Activated T-cell treated with anti-CD3 and anti-CD28 coated beads, Interleukin-2, amount 50 U/mL, for 72 hours (primary cell): Measurements from ENCODE around the gene ZNF593OS. TPM values are rescaled to one million over a fixed set of nuclear protein-coding genes. Genes with fewer than 3 reads are reported as not detected.
A peak's percentile ranks its signal among the peaks of the same experiment; 100 is the strongest.

Experiments used
- ATAC-seq, 2 donors: fragments of 150-1000 bp; cut with Tn5 transposase; replicated peaks in 1 of 2; 2 replicates each; pipeline ENCODE4 v1.10.0; 2021; ENCODE audit warnings: moderate library complexity in 2 of 2, mild to moderate bottlenecking in 1 of 2
- DNase-seq, 2 donors: peaks; one replicate each; pipeline ENCODE4 v3.0.0; 2021 to 2022; ENCODE audit warnings: mixed read lengths in 1 of 2
- H3K27ac Mint-ChIP-seq: one replicate; pipeline ENCODE4 v1.8.0; 2022; ENCODE audit warnings: mild to moderate bottlenecking, moderate library complexity, mixed read lengths
- H3K27me3 Mint-ChIP-seq: one replicate; pipeline ENCODE4 v1.8.0; 2022; ENCODE audit warnings: low read depth, mixed read lengths
- H3K36me3 Mint-ChIP-seq, 2 donors: one replicate each; pipeline ENCODE4 v1.8.0; 2022; ENCODE audit warnings: mixed read lengths in 2 of 2, mild to moderate bottlenecking in 1 of 2; ENCODE audit not compliant: insufficient read depth in 2 of 2
- H3K4me1 Mint-ChIP-seq: one replicate; pipeline ENCODE4 v1.8.0; 2022; ENCODE audit warnings: low read depth, mixed read lengths
- H3K4me3 Mint-ChIP-seq, 2 donors: one replicate each; pipeline ENCODE4 v1.8.0; 2022; ENCODE audit warnings: mild to moderate bottlenecking in 2 of 2, mixed read lengths in 2 of 2, moderate library complexity in 2 of 2
- H3K9me3 Mint-ChIP-seq, 2 donors: one replicate each; pipeline ENCODE4 v1.8.0; 2022; ENCODE audit warnings: mixed read lengths in 2 of 2
- total RNA-seq, 2 donors: library from RNA; stranded (reverse); gene quantifications; one replicate each; pipeline ENCODE4 v1.2.3, GENCODE V29; 2022

Gene ZNF593OS
- total RNA-seq, 2 donors from 2014 or later = not detected

DNA sequence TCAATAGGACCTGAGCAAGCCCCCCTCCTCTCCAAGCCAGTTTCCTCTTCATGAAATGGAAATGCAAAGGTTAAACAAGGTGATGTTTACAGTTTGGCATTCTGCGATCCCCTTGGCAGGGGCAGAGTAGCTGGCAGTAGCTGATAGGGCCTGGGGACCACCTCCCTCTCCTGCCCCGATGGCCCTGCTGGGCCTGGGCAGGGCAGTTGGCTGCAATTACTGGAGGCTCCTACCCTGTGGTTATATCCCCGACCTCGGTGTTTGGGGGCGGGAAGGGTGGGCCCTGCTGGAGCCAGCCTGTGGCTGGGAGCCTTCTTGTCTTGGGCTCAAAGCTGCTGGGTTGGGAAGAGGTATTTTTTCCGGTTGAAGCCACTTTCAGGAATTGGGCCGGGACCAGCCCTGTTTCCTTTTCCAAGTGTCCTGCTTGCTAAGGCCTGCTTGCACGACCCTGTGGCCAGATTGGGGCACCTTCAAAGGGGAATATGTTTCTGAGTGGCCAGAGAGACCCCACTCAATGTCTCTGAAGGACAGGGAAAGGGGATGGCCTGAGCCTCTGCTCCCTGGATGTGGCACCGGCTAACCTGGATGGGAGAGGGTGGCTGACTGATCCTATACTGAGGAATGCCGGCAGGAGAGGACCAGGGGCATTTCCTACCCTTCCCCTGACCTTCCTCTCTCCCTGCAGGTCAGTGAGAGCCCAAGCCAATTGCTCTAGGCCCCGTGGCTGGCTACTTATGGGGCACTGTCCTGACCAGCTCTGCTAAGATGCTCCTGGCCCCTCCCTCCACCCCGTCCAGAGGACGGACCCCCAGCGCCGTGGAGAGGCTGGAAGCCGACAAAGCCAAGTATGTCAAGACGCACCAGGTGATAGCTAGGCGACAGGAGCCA lies 10.9 kb downstream of the ZNF593OS start:
- Mint-ChIP-seq H3K27me3 (peaks cover 56% of the 10 kb centered on the region), H3K4me3 (peak overlapping the region; percentile 45 to 54), H3K9me3 (no peaks in the 10 kb centered on the region), H3K4me1 (peaks cover 23% of the 10 kb centered on the region), H3K27ac (no peak overlapping the region), H3K36me3 (no peaks in the 10 kb centered on the region)
- ATAC-seq (no peak), DNase-seq (no peak)

- Mint-ChIP-seq H3K27me3 (peaks cover 60% of the 10 kb centered on the region), H3K4me3 (no peak overlapping the region), H3K4me1 (peaks cover 12% of the 10 kb centered on the region), H3K9me3 (no peaks in the 10 kb centered on the region), H3K36me3 (no peaks in the 10 kb centered on the region), H3K27ac (no peak overlapping the region)
- no peak for ATAC-seq
- no peak for DNase-seq
These were observed 11.9 kb downstream of the ZNF593OS start for GRCh38 chr1:26159743-26160039.

- Mint-ChIP-seq H3K9me3 (no peaks in the 10 kb centered on the region), H3K36me3 (no peaks in the 10 kb centered on the region), H3K4me1 (peaks cover 9% of the 10 kb centered on the region), H3K27me3 (peaks cover 58% of the 10 kb centered on the region), H3K4me3 (no peak within 1 kb of the TSS), H3K27ac (no peak within 1 kb of the TSS)
- no peak for DNase-seq
- ATAC-seq = no peak
These were observed 12.5 kb downstream of the ZNF593OS start, which contains the start of gene FAM110D for GRCh38 chr1:26158908-26159742. TSS of gene FAM110D (plus strand) at chr1:26159079. CDS start at chr1:26161292, 2,213 bp downstream.

GRCh38 chr1:26158271-26158907 lies 13.2 kb downstream of the ZNF593OS start:
- H3K27ac Mint-ChIP-seq = no peak overlapping the region
- H3K27me3 Mint-ChIP-seq = peaks cover 58% of the 10 kb centered on the region
- no peak overlapping the region for H3K4me3 Mint-ChIP-seq
- DNase-seq (no peak), ATAC-seq (no peak)
- H3K4me1 Mint-ChIP-seq = peaks cover 9% of the 10 kb centered on the region
- no peaks in the 10 kb centered on the region for H3K36me3 Mint-ChIP-seq
- H3K9me3 Mint-ChIP-seq = no peaks in the 10 kb centered on the region

DNA sequence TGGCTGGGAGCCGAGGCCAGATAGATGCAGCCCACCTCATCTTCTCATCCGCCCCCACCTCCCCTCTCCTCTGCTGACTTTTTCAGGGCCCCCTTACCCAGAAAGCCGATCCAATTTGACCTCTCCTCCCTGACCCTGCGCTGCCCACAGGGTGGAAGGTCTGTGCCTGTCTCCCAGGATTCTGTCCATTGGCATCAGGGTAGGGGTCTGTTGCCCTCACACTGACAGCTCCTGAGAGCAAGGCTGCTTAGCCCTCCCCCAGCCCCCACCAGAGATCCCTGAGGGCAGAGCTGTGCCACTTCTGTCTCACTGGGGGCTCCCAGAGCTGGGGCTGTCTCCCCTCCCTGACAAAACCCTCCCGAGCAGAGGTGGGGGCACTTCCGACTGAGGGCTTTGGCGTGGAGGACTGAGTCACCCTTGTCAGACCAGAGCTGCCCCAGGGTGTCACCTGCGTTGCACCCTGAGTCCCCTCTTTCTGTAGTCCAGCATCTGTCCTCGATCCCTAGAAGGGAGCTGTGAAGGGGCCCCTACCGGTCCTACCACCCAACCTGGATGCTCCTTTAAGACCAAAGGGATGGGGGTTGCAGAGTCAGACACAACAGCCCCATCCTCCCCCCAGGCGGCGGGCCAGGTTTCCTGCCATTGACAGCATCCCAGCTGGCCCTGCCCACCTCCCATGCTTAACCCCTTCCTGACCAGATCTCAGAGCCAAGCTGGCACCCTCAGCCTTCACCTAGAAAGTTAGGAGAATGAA lies 15.2 kb downstream of the ZNF593OS start:
- no peaks in the 10 kb centered on the region for H3K9me3 Mint-ChIP-seq
- H3K27me3 Mint-ChIP-seq = peaks cover 44% of the 10 kb centered on the region
- no peaks in the 10 kb centered on the region for H3K36me3 Mint-ChIP-seq
- H3K4me1 Mint-ChIP-seq = peaks cover 4% of the 10 kb centered on the region
- H3K27ac Mint-ChIP-seq = no peak overlapping the region
- H3K4me3 Mint-ChIP-seq = no peak overlapping the region
- DNase-seq (no peak), ATAC-seq (no peak)

- Mint-ChIP-seq H3K27me3 (peaks cover 44% of the 10 kb centered on the region), H3K27ac (no peak overlapping the region), H3K4me3 (no peak overlapping the region), H3K4me1 (peaks cover 4% of the 10 kb centered on the region), H3K9me3 (no peaks in the 10 kb centered on the region), H3K36me3 (no peaks in the 10 kb centered on the region)
- no peak for ATAC-seq
- no peak for DNase-seq
These were observed 16.0 kb downstream of the ZNF593OS start for GRCh38 chr1:26155370-26156284.

DNA sequence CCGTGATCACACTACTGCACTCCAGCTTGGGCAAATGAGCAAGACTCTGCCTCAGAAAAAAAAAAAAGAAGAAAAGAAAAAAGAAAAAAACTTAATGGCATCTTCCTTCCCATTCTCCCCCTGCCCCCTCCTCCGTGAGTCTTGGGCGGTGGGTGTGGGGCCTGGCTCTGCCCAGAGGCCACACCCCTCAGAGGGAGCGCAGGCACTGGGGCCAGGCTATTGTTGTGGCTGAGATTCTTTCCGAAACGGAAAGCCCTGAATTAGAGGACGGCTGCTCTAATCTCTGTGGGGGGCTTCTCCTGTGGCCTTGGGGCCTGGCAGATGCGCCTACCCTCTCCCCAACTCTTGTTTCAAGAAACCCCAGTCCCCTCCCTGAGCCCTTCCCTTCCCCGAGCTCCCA lies 16.9 kb downstream of the ZNF593OS start:
- H3K36me3 Mint-ChIP-seq = no peaks in the 10 kb centered on the region
- H3K9me3 Mint-ChIP-seq = no peaks in the 10 kb centered on the region
- DNase-seq (no peak), ATAC-seq (no peak)
- H3K27ac Mint-ChIP-seq = no peak overlapping the region
- H3K4me3 Mint-ChIP-seq = no peak overlapping the region
- peaks cover 43% of the 10 kb centered on the region for H3K27me3 Mint-ChIP-seq
- H3K4me1 Mint-ChIP-seq = peaks cover 4% of the 10 kb centered on the region

GRCh38 chr1:26153966-26154532 lies 17.6 kb downstream of the ZNF593OS start:
- H3K9me3 Mint-ChIP-seq = no peaks in the 10 kb centered on the region
- no peaks in the 10 kb centered on the region for H3K36me3 Mint-ChIP-seq
- DNase-seq (no peak), ATAC-seq (no peak)
- H3K27me3 Mint-ChIP-seq = peaks cover 36% of the 10 kb centered on the region
- H3K4me3 Mint-ChIP-seq = no peak overlapping the region
- H3K4me1 Mint-ChIP-seq = peaks cover 4% of the 10 kb centered on the region
- no peak overlapping the region for H3K27ac Mint-ChIP-seq

DNA sequence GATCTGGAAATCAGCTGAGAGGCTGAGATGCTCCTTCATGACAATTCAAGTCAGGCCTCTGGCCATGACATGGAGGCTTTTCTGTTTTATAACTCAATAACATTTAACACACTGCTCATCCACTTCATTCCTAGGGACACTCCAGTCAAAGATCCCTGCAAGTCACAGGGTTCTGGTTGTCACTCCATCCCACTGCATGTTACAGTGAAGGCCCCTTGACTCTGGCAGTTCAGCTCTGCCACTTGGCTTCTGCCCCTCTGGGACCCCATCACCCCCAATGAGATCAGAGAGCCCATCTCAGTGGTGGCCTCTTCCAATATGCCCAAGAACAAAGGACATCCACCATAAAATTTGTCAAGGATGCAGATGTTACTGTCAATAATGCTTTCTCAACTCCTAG lies 22.7 kb downstream of the ZNF593OS start:
- Mint-ChIP-seq H3K4me3 (no peak overlapping the region), H3K36me3 (no peaks in the 10 kb centered on the region), H3K9me3 (no peaks in the 10 kb centered on the region), H3K4me1 (no peaks in the 10 kb centered on the region), H3K27ac (no peak overlapping the region), H3K27me3 (peaks cover 3% of the 10 kb centered on the region)
- ATAC-seq (no peak), DNase-seq (no peak)

GRCh38 chr1:26145960-26146294 lies 25.7 kb downstream of the ZNF593OS start:
- Mint-ChIP-seq H3K4me1 (no peaks in the 10 kb centered on the region), H3K36me3 (no peaks in the 10 kb centered on the region), H3K4me3 (no peak overlapping the region), H3K27ac (no peak overlapping the region), H3K9me3 (no peaks in the 10 kb centered on the region), H3K27me3 (no peaks in the 10 kb centered on the region)
- no peak for ATAC-seq
- DNase-seq = no peak

- H3K27me3 Mint-ChIP-seq = no peaks in the 10 kb centered on the region
- ATAC-seq (peak; percentile 87 to 91), DNase-seq (peak; percentile 70 to 83)
- H3K9me3 Mint-ChIP-seq = no peaks in the 10 kb centered on the region
- H3K27ac Mint-ChIP-seq = no peak overlapping the region
- H3K4me3 Mint-ChIP-seq = no peak overlapping the region
- no peaks in the 10 kb centered on the region for H3K36me3 Mint-ChIP-seq
- H3K4me1 Mint-ChIP-seq = no peaks in the 10 kb centered on the region
These were observed 26.3 kb downstream of the ZNF593OS start for GRCh38 chr1:26145041-26145959.
